A172 (cell line): ENCODE measurements around the gene DUSP16. TPM values are rescaled to one million over a fixed set of nuclear protein-coding genes. Genes with fewer than 3 reads are reported as not detected.
"Not testable (repeated sequence)": the region's sequence is repeated elsewhere in the genome, so short reads cannot be mapped to it uniquely, and the experiment has no call there.

Experiments used
- DNase-seq: peaks from one replicate; pipeline ENCODE4 v3.0.0-alpha.2; 2015; ENCODE audit warnings: low spot score
- total RNA-seq: library from RNA; depleted of rRNA; stranded (reverse); fragments of >200 nt; shearing (Covaris generic); gene quantifications from 2 replicates; pipeline ENCODE4 v1.2.3, GENCODE V29; 2014

Gene DUSP16
- total RNA-seq, 1 experiment from 2014 or later: 4.9 TPM

DNA sequence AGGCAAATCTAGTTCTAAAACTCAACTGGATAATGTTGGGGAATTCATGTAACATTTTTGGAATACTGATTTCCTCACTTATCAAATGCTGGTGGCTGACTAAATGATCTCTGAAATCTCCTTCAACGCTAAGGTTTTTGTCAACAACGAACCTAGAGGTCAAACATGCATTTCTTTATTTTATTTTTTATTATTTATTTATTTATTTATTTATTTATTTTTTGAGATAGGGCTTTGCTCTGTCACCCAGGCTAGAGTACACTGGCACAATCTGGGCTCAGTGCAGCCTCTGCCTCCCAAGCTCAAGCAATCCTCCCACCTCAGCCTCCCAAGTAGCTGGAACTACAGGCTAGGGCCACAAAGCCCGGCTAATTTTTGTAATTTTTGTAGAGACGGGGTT lies 64.5 kb downstream of the DUSP16 start:
- DNase-seq: no peak

DNA sequence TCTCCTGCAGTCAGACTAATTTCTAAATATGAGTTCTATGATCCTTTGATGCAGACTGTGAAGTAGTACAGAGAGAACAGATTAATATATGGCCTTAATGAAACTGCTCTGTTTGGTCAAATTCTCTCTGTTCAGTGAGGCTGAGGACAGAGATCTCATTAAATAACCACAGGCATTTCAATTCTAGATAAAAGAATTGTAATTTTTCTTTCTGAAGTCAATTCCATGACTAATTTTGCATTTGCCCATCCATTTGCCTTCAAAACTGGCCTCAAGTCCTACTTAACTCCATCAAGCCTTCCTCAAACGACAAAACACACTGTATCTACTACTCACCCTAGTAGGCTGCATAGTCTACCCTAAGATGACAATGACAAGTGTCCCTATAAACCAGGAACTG lies 67.1 kb downstream of the DUSP16 start:
- DNase-seq: no peak

DNA sequence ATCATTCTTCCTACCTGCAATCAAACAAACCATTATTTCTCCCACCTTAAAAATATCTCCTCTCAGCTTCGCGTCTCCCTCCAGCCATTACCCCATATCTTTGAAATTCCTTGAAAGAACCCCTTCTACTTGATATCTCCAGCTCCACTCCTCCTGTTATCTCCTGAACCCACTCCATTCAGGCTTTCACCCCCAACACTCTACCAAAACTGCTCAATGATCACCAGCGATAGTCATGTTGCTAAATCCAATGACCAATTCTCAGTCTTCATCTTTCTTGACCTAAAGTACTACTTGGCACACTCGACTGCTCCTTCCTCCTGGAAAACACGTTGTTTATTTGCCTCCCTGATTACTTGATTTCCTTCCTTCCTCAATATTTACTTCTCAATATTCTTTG lies 70.1 kb downstream of the DUSP16 start:
- no peak for DNase-seq

DNA sequence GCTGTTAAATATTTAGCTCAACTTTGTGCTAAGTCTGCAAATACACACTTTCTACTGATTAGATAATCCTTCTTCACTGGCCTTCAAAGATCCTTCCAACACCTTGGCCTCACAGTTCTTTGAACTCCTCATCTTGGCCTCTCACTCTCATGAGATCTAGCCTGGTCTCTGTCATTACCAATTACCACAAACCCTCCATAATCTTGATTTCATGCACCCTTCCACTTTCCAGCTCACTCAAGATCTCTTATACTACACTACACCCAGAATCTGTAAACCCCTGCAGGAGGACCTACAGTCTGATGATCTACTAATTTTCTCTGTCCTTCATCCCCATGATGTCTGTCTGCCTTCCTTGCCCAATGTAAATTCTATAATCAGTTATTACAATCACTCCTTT lies 71.1 kb downstream of the DUSP16 start:
- DNase-seq: no peak

DNA sequence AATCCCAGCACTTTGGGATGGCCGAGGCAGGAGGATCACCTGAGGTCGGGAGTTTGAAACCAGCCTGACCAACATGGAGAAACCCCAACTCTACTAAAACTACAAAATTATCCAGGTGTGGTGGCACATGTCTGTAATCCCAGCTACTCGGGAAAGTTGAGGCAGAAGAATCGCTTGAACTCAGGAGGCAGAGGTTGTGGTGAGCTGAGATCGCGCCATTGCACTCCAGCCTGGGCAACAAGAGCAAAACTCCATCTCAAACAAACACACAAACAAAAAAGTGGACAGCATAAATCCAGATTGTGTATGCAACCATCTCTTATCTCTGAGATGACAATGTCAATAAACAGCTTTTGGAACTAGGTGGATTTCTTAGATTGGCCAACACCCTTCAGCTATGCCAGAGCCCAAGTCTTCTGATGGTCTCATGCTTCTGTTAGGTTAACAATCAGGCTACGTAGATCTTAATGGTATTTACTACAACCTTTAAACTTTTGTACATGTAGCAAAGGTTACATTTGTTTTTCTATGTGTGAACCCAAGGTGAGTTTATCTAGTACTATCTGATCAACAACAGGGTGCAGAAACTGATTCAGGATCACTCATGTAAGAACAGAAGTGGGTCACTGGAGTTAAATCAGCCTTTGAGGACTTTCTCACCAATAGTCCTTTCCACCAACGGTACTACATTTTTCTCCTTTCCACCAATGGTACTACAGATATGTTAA lies 73.7 kb downstream of the DUSP16 start:
- no peak for DNase-seq

DNA sequence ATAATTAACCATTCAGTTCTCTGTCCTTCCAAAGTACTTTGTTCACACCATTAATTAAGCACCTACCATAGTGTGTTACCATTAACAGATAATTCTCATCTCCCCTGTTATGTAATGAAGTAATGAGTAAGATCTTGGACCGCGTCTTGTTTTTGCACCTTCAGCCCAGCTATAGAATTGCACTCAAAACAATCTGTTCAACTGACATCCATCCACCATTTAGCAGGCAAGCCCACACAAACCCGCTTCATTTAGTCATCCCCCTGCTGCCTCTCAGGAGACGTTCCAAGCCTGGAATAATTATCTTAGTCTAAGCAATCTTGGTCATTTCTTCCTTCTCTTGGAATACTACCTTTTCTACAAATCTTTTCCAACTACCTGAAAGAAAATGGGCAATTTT lies 74.4 kb downstream of the DUSP16 start:
- DNase-seq: no peak

DNA sequence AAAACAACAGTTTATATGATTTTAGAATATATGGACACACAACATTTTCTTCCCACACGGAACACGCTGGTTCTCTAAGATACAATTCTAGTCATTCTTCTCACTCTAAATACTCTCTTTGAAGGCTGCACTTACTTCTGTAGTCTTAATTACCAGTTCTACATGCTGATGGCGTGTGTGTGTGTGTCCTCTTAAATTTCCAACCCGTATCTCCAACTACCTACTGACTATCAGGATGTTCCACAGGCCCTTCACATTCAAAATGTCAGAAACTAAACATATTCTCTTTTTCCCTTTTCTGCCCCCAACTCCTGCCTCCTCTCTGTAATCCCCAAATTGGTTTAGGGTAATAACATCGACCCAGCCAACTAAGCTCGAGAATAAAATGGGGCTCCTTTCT lies 75.2 kb downstream of the DUSP16 start:
- DNase-seq: no peak

DNA sequence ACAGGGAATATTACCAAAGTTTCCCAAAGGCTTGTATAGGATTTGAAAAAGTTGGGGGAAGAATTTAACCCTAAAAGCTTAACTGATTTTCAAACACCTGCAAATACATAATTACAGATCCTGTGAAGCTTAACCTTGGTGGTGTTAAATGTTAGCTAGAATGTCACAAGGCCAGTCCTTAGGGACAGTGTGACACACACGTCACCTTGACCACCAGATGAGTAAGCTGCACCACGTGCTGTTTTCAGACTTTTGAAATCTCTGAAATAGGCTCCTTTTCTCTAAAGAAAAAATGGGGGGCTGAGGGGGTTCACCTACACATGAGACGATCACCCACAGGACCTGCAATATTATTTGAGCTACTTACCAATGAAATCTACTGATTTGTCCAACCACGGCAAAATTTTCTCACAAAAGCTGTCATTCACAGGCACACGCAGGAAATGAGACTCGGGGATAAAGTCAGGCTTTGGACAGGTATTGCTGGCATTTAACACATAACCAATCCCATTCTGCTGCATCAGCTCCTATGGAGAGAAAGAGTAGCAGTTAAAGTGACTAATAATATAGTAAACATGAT lies 75.9 kb downstream of the DUSP16 start:
- DNase-seq: no peak

DNA sequence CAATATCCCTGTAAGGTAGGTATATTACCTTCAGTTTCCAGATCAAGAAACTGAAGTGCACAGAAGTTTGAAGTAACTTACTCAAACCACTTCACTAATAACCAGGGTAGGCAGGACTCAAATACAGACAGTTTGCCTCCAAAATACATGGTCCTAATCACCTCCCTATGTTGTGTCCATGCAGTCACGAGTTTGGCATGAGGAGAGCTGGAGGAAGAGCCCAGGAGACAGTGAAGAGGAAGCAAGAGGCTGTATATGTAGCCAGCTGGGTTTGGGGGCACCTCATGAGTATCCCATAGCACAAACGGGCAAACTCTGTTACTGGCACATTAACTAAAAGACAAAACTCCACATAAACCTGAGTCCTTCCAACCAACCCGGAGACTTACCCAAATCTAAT lies 79.2 kb downstream of the DUSP16 start:
- no peak for DNase-seq

DNA sequence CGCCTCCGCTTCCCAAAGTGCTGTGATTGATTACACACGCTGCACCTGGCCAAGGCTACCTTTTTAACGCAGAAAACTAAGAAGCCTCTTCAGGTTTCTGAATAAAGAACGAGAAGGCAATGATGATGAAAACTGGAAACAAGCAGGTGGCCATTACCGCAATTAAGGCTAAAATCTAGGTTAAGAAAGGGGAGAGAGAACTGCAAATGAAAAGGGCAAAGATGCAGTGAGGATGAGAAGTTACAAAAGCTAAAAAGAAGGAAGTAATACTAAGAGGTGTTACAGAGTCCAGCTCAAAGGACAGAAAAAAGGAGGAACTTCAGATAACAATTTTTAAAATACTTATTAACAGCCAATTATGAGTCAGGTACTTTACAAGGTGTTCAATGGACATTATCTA lies 79.7 kb downstream of the DUSP16 start:
- DNase-seq: no peak

DNA sequence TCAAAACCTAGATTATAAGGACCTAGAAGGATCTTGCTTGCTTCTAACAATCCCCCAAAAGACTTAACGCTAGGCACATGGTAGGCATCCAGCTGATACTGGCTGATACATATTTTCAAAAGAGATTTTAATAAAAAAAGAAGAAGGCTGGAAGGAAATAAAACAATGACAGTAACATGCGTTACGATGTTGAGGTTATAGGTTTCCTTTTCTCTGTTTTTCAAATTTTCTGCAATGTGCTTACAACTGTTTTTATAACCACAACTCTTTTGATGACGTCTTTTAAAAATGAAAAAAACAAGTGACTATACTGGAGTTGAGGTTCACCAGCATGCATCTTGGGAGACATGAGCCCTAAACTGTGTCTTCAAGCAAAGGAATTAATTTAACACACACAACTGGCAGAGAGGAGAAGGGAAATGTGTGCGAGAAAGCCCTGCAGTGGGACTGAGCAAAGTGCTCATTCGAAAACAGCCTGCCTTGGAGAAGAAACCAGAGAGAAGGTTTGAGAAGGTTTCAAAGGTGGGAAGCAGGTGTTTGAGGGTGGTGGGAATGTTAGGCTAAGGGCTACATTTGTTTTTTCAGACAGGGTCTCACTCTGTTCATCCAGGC lies 80.4 kb downstream of the DUSP16 start:
- no peak for DNase-seq

DNA sequence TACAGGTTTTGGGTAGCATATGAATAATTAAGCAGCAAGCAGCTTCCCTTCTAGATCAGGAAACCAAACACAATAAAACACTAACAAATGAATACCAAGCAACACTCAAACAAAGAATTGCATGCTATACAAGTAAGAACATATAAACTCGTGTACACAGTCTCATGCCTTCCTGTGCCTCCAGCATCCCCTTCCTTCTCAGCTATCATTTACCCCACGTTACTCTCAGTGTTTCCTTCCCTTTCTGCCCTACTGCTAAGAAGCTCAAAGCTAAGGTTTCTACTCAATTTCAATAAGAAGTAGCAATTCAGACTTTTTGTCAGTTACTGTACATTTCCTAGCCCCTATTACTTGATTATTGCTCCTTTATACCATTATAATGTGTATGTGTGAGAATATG lies 81.0 kb downstream of the DUSP16 start:
- no peak for DNase-seq

DNA sequence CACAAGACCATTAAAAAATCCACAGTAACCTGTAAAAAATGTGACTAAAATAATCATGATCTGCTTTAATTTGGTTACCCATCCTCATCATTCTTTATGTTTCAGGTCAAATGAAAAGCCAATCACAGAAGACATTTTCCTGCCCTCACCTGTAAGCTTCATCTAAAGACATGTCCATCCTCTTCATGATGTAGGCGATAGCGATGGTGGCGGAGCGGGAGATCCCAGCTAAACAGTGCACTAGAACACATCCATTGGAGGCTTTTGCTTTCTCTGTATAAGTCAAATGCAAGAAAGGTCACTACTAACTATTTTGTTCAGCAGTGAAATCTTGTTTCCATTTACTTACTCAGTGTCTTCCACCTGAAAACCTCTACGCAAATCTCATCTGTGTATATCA lies 82.6 kb downstream of the DUSP16 start:
- DNase-seq: no peak

DNA sequence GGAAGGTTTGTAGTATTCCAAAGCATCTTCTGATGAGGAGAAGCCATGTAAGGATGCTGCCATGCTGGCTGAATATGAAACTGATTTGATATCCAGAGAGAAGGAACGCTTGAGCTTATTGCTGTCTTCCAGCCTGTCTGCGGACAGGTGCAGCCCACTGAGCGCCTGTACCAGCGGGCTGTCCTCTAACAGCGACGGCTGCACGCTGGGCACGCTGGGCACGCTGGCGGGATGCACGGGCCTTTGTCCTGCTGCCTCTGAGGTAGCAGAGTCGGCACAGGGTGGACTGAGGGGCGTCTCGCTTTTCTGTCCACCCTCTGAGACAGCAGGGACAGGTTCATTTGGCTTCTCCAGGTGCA lies 85.2 kb downstream of the DUSP16 start:
- DNase-seq: no peak

DNA sequence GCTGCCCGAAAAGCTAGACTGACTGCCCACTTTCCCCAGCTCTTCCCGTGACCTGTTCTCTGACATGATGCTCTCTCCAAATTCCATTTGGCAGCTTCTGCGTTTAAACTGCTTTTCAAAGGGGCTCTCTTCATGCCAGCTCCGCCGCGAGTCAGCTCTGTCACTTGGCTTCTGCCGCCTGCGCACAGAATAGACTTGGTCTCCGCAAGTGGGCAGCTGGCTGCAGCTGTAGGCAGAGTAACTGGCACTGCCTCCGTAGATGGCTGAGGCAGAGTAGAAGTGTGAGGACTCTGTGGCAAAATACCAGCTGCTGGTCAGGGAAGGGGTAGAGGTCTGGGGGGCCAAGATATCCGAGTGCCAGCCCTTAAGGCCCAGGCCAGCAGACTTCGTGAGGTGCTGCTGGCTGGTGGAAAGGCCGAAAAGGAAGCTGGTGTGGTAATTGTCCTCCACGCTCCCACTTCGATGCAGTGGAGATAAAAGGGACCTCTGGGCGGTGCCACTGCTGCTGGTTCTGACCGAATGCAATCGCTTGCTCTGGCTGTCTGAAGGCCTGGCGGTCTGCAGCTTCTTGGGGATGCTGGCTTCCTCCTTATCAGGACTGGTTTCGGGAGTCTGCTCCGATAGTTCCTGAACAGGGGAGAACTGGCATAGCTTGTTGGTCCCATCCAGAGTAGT lies 85.7 kb downstream of the DUSP16 start:
- no peak for DNase-seq

DNA sequence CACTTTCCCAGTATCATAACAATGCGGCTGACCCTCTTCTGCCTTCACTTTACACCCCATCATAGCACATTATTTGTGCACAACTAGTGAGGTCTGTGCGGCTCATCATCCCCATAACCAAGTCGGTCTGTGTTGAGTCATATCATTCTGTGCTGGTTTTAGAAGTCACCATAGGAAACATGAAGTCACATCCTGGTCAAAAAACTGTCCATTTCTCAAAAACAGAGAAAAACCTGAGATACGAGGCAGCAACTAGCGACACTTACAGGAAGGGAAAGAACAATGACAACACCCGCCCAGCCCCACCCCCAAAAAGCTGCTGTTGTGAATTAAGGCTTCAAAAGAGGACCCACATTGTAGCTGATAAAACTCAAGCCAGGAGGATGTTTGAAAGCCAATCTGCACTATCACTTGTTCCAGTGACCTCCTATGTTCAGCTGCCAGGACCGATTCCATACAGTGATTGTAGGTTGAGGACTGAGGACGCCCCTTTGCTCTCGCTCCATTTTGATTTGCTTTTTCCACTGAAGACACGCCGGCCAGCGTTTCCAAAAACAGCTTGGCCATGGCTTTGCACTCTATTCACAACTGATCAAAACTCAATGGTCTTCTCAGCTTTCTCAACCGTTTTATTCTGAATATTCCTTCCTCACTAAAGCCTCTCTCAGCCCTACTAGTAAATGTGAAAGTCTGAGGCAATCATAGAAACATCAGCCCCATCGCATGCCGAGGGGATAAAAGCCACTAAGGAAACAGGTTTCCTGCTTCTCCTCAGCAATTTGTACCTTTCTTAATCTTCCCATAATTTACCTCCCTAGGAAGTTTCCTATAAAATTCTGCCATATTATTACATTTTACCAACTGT lies 87.5 kb downstream of the DUSP16 start:
- no peak for DNase-seq

DNA sequence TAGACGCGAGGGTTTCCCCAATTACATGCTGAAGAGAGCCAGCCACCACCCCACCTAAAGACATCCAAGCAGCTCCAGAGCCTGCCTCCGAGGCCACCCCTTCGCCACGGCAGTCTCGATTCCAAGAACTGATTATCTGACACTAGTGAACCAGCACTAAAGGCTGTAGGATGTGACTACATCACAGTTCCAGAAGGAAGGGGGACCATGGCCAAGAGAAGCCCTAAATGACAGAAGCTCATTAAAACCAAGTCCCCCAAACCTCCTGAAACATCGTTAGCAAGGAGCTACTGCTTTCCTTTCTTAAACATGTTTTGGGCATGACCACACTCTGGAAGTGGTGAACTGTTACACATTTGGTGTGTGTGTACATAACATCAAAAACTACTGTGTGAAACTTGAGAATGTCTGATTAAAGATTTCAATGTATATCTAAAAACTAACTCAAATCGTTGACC lies 88.2 kb downstream of the DUSP16 start:
- DNase-seq: no peak

DNA sequence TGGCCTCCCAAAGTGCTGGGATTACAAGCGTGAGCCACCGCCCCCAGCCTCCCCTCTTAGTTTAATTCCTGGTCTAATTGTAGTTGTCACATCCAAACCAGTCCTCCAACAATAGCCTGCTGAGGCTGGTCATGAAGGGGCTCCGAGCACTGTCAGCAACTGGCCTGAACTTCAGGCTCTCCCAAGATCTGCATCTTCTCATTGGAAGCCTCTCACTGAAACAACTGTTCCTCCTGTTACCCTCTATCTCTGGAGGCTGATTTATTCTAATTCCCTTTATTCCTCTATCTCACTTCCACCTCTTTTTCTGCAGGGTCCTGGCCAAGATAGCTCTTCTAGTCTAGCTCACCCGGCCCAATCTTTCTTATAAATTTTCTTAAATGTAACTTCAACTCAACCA lies 89.4 kb downstream of the DUSP16 start:
- no peak for DNase-seq

DNA sequence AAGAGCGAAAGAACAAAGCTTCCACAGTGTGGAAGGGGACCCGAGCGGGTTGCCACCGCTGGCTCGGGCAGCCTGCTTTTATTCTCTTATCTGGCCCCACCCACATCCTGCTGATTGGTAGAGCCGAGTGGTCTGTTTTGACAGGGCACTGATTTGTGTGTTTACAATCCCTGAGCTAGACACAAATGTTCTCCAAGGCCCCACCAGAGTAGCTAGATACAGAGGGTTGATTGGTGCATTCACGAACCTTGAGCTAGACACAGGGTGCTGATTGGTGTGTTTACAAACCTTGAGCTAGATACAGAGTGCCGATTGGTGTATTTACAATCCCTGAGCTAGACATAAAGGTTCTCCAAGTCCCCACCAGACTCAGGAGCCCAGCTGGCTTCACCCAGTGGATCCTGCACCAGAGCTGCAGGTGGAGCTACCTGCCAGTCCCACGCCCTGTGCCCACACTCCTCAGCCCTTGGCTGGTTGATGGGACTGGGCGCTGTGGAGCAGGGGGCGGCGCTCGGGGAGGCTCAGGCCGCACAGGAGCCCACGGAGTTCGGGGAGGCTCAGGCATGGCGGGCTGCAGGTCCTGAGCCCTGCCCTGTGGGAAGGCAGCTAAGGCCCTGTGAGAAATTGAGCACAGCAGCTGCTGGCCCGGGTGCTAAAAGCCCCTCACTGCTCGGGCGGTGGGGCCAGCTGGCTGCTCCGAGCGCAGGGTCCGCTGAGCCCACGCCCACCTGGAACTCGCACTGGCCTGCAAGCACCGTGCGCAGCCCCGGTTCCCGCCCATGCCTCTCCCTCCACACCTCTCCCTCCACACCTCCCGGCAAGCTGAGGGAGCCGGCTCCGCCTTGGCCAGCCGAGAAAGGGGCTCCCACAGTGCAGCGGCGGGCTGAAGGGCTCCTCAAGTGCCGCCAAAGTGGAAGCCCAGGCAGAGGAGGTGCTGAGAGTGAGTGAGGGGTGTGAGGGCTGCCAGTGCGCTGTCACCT lies 90.4 kb downstream of the DUSP16 start:
- not testable (repeated sequence) for DNase-seq

DNA sequence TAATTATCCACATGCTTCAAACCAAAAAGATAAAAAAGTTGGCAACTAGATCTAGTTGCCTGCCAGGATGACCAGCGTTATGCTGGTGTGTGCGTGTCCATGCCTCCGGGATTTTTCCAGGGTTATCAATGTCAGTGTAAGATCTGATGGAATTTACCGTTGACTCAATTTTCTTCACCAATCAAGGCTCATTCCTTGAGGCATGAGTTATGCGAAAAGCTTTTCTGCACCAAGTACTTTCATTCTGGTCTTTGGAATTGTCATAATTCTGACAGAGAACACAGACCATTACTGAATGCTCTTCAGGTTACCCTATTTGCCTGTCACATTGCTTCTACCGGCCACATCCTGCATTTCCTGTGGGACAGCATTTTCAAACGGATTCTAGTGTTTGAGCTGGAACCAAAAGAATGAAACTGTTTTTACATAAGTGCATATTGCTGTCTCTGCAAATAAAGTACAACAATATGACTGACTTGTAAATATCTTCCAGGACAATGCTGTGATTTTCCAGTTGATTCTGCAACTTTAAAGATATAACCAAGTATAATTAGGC lies 91.8 kb downstream of the DUSP16 start:
- DNase-seq: no peak
